SH-SY5Y (cell line): ENCODE data around the gene CLCN7.

ENCODE experiments used
- GATA2 ChIP-seq: IDR thresholded peaks from 2 replicates; pipeline ENCODE4 v1.6.1; 2011; ENCODE audit warnings: mild to moderate bottlenecking, low read depth, low read length
- GATA3 ChIP-seq: IDR thresholded peaks from 2 replicates; pipeline ENCODE4 v1.6.1; 2011; ENCODE audit warnings: low read depth, mild to moderate bottlenecking, low read length, moderate library complexity

- no peak for TF ChIP-seq GATA2
- no peak for TF ChIP-seq GATA3
Measured at GRCh38 chr16:1488619-1489018, 13.8 kb upstream of the CLCN7 start, which contains the start of gene PTX4.
